Stimulated activated CD8-positive, alpha-beta memory T cell treated with anti-CD3 and anti-CD28 coated beads, Interleukin-12 subunit alpha, Interleukin-12 subunit beta, amount 100 ng/mL, for 1 hour (primary cell): Measurements from ENCODE around the gene PTER.
A peak's percentile ranks its signal among the peaks of the same experiment; 100 is the strongest.

Experiments used
- DNase-seq: peaks from one replicate; pipeline ENCODE4 v3.0.0-alpha.2; 2020; ENCODE audit warnings: low read depth

The PTER gene, protein sequence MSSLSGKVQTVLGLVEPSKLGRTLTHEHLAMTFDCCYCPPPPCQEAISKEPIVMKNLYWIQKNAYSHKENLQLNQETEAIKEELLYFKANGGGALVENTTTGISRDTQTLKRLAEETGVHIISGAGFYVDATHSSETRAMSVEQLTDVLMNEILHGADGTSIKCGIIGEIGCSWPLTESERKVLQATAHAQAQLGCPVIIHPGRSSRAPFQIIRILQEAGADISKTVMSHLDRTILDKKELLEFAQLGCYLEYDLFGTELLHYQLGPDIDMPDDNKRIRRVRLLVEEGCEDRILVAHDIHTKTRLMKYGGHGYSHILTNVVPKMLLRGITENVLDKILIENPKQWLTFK

DNA sequence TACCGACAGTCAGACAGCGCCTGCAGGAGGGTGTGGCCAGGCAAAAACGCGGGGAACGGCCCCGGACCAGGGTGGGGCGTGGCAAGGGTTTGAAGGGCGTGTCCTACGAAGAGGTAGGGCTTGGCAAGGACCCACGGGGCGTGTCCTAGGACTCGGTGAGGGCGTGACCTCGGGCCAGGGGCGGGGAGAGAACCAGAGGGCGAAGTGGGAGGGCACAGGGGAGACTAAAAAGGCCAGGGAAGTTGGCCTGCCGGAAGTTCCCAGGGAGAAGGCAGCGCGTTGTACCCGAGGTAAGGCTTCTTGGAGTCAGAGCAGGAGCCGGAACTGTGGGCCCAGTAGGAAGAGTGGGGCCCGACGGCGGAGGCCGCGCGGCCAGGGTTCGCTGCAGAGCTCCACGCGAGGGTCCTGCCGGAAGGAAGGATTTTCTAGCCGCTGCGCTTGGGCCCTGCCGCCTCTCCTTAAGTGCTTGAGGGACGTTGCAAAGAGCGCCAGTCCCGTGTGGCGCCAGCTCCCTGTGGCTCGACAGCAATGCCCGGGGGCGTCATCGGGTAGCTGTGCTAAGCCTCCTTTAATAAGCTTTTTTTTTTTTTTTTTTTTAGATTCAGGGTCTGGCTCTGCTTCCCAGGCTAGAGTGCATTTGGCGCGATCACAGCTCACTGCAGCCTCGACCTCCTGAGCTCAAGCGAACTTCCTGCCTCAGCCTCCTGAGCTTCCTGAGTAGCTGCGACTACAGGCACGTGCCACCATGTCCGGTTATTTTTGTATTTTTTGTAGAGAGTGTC lies at the start of gene PTER:
Gene PTER (plus strand): TSS at position 253 of the 782 bp plus-strand sequence. CDS start 47,375 bp downstream, outside the sequence.
- peak; percentile 95 for DNase-seq

DNA sequence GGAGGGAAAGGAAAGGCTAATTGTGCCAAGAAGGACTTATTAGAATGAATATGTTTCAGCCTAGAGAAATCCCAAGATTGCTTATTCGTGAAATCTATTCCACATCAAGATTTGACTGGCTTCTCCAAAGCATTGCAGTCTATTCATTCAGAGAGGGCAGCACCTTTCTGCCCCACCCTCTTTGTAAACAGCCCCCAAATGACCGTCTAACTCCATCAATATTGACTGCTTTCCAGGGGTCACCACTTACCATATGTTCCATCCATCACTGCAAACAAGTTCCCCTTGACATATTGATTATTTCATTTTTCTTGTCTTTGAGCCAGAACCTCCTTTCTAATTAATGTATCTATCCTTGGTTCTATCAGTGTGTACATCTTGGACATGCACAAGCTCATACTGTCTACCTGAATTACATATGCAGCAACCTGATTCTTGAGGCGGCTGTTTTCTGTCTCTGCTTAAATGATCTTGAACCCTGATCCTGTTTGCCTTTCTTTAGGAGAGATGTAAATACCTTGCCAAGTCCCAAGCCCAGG lies 44.2 kb upstream of the PTER start:
- DNase-seq: no peak

DNA sequence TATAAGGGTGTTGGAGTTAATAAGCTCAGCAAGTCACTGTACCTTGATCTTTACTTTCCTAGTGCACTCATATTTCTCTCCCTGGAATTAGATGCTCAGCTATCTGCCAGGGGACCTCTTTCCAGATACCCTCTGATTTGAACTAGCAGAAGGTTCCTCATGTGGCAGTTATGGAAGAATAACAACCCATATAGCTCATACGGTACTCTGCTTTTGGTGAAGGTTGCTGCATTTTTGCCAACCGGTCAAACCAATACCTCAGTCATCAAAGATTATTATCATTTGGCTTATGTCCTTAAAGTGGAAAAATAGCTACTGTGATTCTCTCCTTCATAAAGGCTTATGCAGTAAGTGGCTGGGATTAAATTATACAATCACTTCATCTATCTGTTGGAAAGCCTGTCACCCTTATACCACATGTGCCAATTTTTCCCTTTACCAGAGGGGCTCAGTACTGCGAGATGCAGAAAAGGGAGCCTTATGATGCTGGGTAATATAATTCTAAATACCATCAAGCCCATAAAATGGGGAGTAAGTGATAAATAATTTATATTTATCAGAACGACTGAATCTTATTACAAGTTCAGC lies 43.4 kb upstream of the PTER start:
- no peak for DNase-seq

DNA sequence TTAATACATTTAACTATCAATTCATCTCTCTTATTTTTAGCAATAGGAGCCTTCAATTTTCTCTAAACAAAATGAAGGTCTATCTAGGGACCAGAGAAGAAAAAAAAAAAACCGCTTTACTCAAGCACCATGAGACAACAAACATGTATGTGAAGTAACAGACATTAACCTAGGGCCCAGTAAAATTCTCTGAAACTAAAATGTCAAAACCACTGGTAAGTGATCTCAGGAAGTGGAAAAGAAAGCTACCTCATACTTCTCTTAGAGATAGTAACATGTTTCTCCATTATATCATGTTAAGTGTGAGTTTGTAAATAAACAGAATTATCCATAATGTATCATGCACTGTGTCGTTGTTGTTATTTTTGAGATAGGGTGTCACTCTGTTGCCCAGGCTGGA lies 35.4 kb upstream of the PTER start:
- no peak for DNase-seq

DNA sequence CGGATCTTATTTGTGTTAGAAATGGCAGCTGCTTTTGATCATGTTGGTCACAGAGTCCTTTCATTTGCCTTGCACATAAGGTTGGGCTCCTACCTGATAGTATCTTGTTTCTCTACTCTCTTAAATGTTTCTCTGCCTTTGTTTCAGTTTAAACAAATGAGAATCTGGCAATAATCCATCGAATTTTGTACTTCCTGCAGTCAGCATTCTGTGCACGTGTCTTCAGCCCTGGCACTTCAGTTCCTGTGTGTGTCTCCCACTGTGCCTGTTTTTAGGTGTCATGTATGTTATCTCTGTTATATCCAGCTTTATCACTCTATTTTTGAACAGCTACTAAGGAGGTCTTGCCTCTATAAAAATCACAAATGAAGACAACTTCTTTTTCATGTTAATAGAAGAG lies 28.4 kb upstream of the PTER start:
- no peak for DNase-seq

DNA sequence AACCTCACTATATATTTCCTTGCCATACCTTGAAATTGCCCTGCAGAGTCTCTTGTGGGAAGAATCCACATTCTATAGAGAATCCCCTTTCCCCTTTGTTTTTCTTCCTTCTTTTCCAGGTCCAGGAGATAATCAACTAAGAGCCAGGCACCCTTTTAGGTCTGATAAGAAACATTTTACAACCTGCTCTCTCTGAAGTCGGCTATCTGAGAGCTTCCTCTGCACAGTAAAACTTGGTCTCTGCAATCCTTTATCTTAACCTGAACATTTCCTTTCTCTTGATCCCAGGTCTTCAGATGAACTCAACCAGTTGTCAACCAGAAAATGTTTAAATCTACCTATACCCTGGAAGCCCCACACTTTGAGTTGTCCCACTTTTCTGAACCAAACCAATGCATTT lies 19.5 kb upstream of the PTER start:
- DNase-seq: no peak

DNA sequence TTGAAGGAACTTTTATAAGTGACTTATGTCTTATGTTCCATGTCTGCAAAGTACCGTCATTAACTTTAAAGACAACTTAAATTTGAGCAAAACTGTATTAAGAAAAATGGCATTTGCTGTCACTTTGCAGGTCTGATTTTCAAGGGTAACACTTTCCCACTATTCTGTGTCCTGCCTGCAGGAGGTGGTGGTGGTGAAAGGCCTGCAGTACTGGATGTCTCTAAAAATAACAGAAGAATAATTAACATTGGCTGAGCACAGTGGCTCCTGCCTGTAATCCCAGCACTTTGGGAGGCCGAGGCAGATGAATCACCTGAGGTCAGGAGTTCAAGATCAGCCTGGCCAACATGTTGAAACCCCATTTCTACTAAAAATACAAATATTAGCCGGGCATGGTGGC lies 13.2 kb upstream of the PTER start:
- no peak for DNase-seq

DNA sequence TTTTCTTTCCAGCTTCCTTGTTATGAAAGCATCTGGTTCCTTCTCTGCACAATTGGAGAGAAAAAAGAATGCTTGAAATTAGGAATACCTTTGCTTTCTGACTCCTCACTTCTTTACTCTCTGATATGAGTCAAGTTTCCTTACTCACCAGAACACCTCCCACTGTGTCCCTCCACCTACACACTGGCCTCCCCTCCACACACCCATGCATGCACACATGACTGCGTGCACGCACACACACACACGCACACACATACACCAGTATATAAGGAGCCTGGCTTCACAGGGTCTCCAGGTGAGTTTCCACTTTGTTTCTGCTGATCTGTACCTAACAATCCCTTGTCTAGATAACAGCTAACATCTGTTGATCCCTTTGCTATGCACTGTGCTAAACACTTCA lies 11.4 kb upstream of the PTER start:
- no peak for DNase-seq

DNA sequence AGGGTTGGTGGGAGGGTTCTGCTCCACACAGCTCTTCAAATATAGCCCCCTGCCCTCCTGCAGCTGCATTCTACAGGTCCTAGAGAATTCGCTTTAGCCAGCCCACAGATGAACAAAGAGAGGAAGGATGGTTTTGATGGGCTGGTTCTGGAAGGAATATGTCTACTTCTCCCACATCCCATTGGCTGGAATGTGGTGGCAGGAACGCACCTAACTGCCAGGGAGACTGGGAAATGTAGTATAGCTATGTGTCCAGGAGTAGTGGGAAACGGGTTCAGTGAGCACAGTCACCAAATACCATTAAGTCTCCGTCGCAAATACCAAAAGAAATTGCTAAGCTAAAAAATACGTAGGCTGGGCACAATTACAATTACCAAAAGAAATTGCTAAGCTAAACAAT lies 7.3 kb upstream of the PTER start:
- DNase-seq: no peak

DNA sequence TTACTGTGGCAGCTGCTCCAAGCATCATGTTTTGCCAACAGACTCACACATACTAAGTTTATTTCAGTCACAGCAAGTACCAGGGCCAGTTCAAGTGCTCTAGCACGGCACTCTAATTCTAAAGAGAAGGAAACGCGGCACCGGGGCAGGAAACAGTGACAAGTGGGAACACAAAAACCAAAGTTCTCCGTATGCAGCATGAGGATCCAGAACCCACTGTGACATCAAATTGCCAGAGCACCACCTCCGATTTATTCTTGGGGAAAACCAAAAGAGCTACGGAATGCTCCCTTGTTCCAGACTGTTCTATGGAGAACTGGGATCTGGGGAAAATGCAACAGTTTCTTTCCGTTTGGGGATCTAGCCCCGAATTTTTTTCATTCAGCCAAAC lies 448 bp upstream of the PTER start:
- DNase-seq: no peak

DNA sequence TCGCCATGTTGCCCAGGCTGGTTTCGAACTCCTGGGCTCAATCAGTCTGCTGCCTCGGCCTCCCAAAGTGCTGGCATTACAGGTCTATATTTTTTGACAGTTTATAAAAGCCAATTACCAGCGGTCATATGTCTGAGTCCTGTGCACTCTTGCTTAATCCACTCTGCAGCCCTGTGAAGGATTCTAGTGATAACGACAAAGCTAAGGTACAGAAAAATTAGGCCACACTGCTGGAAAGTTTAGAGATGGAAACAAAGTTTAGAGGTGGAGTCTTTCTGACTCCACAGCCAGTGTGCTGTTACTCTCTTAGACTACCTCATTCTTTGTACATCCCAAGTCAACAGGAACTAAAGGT lies 707 bp downstream of the PTER start:
- DNase-seq: no peak

DNA sequence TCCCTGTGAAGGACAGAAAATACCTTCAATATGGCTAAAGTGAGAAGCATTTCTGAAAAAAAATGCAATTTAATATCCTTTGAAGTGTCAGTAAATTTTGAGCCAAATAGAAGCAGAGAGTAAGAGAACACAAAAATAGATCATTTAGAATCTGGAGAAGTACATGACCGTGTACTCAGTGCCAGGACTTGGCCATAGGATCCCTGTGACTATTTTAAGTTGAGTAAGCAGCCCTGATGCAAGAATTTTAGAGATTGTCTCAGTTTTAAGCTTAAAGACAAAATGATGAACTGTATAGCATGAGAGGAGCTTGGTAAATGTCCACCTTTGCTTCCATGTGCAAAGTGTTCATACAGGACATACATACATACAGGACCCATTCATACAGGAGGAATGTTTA lies 2.5 kb downstream of the PTER start:
- no peak for DNase-seq

DNA sequence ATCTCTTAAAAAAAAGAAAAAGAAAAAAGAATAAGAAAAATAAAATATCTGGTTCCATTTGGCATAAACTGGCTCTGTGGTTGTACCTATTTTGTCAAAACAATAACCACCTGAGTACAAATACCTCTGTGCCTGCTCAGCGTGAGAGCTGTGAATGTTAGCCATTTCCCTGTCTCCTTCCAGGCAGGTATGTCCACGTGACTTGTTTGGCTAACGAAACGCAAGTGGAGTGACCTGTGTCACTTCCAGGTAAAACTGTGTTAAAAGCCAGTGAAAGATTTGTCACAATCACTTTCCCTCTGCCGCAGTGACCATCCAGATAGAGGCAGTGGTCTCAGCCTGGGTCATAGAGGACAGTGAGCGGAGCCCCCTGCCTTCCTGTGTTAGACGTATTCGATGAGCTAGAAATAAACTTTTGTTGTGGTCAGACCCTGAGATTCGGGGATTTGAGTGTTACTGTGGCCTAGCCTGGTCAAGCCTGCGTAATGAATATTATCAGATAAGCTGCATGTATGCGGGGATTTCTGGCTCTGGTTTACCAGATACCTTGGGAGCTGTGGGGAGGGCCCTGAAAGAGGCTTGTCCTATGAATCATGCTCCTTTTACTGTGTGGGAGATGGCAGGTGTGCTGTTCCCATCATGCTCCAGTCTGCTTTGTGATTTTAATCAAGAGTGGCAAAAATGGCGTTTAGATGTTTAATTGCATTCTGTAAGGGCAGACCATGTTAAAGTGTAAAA lies 3.8 kb downstream of the PTER start:
- no peak for DNase-seq

DNA sequence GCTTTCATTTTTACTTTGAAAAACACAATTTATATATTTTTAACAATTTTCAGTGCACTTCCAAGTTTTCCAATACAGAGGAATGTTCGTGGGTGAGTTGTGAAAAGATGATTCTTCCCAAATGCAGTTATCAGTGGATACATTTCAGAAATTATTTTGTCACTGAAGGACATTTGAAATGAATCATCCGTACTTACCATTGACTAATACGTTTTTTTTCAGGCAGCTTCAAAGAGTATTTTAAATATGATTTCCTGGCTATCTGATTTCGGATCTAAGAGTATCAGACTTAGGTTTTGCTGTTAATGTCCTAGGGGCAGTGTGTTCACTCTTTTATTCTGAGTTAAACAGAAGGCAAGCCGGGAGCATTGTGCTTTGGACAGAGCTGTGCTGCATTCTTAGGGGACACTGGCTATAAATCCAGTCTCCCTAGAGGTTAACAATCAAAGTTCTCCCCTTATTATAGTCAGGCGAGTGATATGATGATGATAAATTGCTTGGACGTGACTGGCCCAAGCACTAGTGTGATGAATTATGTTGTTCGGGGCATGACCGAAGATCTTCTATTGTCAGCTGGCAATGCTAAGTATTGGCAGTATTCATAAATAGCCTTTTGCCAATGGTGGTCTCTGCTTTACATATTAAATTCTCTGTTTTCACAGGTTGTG lies 4.5 kb downstream of the PTER start:
- no peak for DNase-seq

DNA sequence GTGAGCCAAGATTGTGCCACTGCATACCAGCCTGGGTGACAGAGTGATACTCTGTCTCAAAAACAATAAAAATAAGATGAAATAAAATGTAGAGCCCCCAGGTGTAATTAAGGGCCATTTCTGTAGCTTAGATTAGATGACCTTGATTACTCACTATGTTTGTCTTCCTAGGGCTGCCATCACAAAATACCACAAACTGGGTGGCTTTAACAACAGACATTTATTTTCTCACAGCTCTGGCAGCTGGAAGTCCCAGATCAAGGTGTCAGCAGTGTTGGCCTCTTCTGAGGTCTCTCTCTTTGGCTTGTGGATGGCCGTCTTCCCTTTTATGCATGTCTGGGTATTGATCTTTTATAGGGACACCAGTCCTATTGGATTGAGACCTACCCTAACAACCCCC lies 6.1 kb downstream of the PTER start:
- DNase-seq: no peak

DNA sequence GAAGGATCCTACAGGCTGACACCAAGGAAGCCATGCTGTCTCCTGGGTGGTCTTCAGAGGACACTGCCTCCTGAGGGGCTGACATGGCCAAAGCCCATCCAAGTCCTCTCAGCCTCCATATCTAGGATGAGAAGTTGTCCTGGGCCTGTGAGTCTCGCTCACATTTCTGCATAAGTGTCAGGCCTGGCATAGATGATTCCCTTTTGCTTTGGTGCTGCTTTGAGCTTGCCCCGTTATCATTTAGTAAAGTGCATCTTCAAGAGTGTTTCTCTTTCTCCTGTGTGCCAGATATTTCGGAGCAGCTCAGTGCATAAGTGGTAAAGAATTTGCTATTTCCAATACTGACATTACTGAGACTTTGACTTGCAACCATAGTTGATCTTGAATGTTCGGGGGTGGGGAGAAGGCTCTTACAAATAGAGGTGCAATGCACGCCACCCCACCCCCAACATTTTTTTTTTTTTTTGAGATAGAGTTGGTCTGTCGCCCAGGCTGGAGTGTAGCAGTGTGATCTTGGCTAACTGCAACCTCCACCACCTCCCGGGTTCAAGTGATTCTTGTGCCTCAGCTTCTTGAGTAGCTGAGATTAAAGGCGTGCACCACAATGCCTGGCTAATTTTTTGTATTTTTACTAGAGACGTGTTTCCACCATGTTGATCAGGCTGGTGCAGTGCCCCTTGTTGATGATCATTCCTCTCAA lies 9.1 kb downstream of the PTER start:
- DNase-seq: no peak

DNA sequence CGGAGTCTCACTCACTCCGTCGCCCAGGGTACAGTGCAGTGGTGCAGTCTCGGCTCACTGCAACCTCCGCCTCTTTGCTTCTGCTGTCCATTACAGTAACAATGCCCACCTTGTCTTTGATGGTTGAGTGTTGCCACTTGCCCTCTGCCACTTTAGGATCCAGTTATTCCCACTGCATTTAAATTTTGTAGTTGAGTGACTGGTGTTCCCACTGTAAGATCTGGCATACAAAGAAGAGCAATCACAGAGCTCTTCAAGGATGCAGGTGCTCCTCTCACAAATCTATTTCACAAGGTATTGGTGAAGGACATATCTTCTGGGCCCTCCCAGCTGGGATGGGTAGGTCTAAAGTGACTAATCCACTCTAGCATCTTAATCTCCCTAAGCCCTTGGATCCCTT lies 12.6 kb downstream of the PTER start:
- DNase-seq: no peak

DNA sequence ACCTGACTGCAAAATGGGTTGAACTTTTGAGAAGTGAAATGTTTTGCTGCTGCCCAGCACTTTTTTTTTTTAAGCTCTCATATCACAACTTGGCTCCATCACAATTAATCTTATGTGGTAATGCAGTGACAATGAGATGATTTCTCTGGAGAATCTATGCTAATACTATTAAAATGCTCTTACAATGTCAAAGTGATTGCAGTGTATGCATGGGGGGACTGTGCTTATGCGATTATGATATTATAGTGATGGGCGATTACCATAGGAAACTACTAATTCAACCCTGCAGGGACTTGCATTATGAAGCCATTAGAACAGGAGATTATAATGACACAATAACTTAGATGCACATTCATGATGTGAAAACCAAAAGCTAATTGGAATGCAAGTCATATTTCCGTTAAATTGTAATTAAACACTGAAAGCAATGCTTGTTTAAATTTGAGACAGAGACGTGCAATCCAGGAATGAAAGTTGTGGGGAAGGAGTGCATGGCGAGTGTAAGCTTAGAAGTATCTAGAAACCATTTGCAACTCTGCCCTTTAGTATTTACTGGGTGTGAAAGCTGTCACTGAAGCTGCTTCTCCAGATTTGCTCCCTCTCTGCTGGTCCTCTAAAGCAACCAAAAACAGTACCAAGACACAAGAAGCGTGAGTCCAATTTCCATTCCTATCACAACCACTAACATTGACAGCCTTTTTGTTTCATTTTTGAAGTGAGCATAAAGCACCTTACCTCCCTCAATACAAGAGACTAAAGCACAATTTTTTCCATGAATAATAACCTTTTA lies 21.6 kb downstream of the PTER start:
- no peak for DNase-seq

DNA sequence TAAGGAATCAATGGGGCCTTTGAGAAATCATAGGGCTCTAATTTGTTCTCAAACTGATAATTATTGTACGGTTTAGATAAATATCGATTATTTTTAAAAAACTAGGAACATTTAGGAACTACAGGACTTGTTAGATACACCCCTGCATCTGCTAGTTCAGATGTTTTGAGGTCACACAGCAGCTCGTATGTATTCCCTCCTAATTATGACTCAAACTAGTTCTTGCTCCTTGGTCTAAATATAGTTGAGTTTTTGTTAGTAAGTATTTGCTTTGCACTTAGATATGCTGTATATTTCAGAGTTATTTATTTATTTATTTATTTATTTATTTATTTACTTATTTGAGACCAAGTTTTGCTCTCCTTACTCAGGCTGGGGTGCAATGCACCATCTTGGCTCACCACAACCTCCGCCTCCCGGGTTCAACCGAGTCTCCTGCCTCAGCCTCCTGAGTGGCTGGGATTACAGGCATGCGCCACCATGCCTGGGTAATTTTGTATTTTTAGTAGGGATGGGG lies 22.7 kb downstream of the PTER start:
- DNase-seq: no peak

DNA sequence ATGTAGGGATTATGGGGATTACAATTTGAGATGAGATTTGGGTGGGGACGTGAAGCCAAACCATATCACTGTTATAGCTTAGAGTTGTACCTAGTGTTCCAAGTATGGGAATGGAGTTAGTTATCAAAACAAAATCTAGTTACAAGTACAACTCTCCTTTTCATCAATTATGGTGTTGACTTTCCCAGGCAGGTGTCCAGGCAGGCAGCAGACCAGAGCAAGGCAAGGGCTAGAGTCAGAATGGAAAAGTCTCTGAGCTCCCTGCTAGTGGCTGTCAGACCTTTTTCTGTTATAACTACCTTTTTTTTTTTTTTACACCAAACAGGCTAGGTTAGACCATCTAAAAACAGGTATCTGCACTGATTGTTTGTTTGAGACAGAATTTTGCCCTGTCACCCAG lies 29.2 kb downstream of the PTER start:
- DNase-seq: no peak
